SJSA1 (cell line): ENCODE data around the gene TTC6. TPM values are rescaled to one million over a fixed set of nuclear protein-coding genes. Genes with fewer than 3 reads are reported as not detected.

Experiments used
- DNase-seq, 2 experiments: peaks; one replicate each; pipeline ENCODE4 v3.0.0-alpha.2; 2015 to 2020; ENCODE audit warnings: low spot score in 2 of 2, low read depth in 1 of 2
- H3K27ac ChIP-seq: fragments of 250-450 bp; sonication (Bioruptor Pico); 2 replicates; pipeline ENCODE4 v1.5.1; 2020; ENCODE audit warnings: mild to moderate bottlenecking, moderate library complexity
- H3K27me3 ChIP-seq: fragments of 250-450 bp; sonication (Bioruptor Pico); replicated peaks from 2 replicates; pipeline ENCODE4 v1.5.1; 2020; ENCODE audit warnings: mild to moderate bottlenecking, moderate library complexity
- H3K36me3 ChIP-seq: fragments of 250-450 bp; sonication (Bioruptor Pico); 2 replicates; pipeline ENCODE4 v1.5.1; 2020; ENCODE audit warnings: mild to moderate bottlenecking
- H3K4me1 ChIP-seq: fragments of 250-450 bp; sonication (Bioruptor Pico); replicated peaks from 2 replicates; pipeline ENCODE4 v1.6.1; 2021; ENCODE audit warnings: mild to moderate bottlenecking
- H3K4me3 ChIP-seq: fragments of 250-450 bp; sonication (Bioruptor Pico); 2 replicates; pipeline ENCODE4 v1.5.1; 2020; ENCODE audit warnings: mild to moderate bottlenecking
- H3K9me3 ChIP-seq: fragments of 250-450 bp; sonication (Bioruptor Pico); replicated peaks from 2 replicates; pipeline ENCODE4 v1.5.1; 2020; ENCODE audit warnings: mild to moderate bottlenecking
- total RNA-seq: library from RNA; depleted of rRNA; stranded (reverse); fragments of >200 nt; shearing (Covaris generic); gene quantifications from 2 replicates; pipeline ENCODE4 v1.2.3, GENCODE V29; 2014; rRNA removed

The TTC6 gene
- total RNA-seq, 1 experiment from 2014 or later, result not detected

GRCh38 chr14:37643701-37644100 is 48.3 kb downstream of the TTC6 start:
- H3K4me1 ChIP-seq, result no peaks in the 10 kb centered on the region
- H3K4me3 ChIP-seq, result no peak overlapping the region
- DNase-seq, result no peak
- no peaks in the 10 kb centered on the region for H3K27me3 ChIP-seq
- H3K27ac ChIP-seq, result no peak overlapping the region
- no peaks in the 10 kb centered on the region for H3K36me3 ChIP-seq
- no peaks in the 10 kb centered on the region for H3K9me3 ChIP-seq

Other genes with a start within 250 kb of the TTC6 start
- gene FOXA1, start 380 bp upstream of the TTC6 start, total RNA-seq, result 0.87 TPM in 1 of 2 replicates, not detected in the other